SK-N-SH treated with all-trans-retinoic acid at 6 μM for 48 hours (cell line): ENCODE data around the gene SPATA18.

Source experiments
- ARNTL ChIP-seq: fragments of 450-650 bp; formaldehyde crosslinking; IDR thresholded peaks from 2 replicates; pipeline ENCODE4 v1.5.0; 2020; ENCODE audit warnings: low read depth, mild to moderate bottlenecking, moderate library complexity, borderline replicate concordance
- CSDC2 ChIP-seq: fragments of 250-450 bp; sonication (Bioruptor Pico); IDR thresholded peaks from 2 replicates; pipeline ENCODE4 v1.5.0; 2020; ENCODE audit warnings: mild to moderate bottlenecking, moderate library complexity
- RARB ChIP-seq: fragments of 250-450 bp; sonication (Bioruptor Pico); IDR thresholded peaks from 2 replicates; pipeline ENCODE4 v1.8.0; 2021; ENCODE audit warnings: mild to moderate bottlenecking, moderate library complexity
- TCF4 ChIP-seq: fragments of 250-450 bp; sonication (Bioruptor Pico); IDR thresholded peaks from 2 replicates; pipeline ENCODE4 v1.8.0; 2021; ENCODE audit warnings: mild to moderate bottlenecking, moderate library complexity, borderline replicate concordance
- TSHZ2 ChIP-seq: fragments of 250-450 bp; sonication (Bioruptor Pico); IDR thresholded peaks from 2 replicates; pipeline ENCODE4 v1.5.0; 2020; ENCODE audit warnings: mild to moderate bottlenecking, moderate library complexity
- ZFP3 ChIP-seq: fragments of 250-450 bp; sonication (Bioruptor Pico); IDR thresholded peaks from 2 replicates; pipeline ENCODE4 v1.5.0; 2020; ENCODE audit warnings: mild to moderate bottlenecking, moderate library complexity
- ZFP30 ChIP-seq: fragments of 450-650 bp; formaldehyde crosslinking; IDR thresholded peaks from 2 replicates; pipeline ENCODE4 v1.5.0; 2022; ENCODE audit warnings: mild to moderate bottlenecking, moderate library complexity
- ZNF8 ChIP-seq: fragments of 450-650 bp; formaldehyde crosslinking; IDR thresholded peaks from 2 replicates; pipeline ENCODE4 v1.5.0; 2020; ENCODE audit warnings: mild to moderate bottlenecking, moderate library complexity
- TF ChIP-seq, protein P1 (sequence below): fragments of 250-450 bp; sonication (Bioruptor Pico); IDR thresholded peaks from 2 replicates; pipeline ENCODE4 v1.8.0; 2020; ENCODE audit warnings: mild to moderate bottlenecking, moderate library complexity, borderline replicate concordance
- TF ChIP-seq, protein P2 (sequence below): fragments of 250-450 bp; sonication (Bioruptor Pico); IDR thresholded peaks from 2 replicates; pipeline ENCODE4 v1.5.1; 2020; ENCODE audit warnings: low read depth, mild to moderate bottlenecking, moderate library complexity
- TF ChIP-seq, protein P3 (sequence below): fragments of 250-450 bp; sonication (Bioruptor Pico); IDR thresholded peaks from 2 replicates; pipeline ENCODE4 v1.5.1; 2021; ENCODE audit warnings: mild to moderate bottlenecking, moderate library complexity

GRCh38 chr4:52012651-52013050, 38.5 kb upstream of the SPATA18 start:
- TF ChIP-seq, protein P1, sequence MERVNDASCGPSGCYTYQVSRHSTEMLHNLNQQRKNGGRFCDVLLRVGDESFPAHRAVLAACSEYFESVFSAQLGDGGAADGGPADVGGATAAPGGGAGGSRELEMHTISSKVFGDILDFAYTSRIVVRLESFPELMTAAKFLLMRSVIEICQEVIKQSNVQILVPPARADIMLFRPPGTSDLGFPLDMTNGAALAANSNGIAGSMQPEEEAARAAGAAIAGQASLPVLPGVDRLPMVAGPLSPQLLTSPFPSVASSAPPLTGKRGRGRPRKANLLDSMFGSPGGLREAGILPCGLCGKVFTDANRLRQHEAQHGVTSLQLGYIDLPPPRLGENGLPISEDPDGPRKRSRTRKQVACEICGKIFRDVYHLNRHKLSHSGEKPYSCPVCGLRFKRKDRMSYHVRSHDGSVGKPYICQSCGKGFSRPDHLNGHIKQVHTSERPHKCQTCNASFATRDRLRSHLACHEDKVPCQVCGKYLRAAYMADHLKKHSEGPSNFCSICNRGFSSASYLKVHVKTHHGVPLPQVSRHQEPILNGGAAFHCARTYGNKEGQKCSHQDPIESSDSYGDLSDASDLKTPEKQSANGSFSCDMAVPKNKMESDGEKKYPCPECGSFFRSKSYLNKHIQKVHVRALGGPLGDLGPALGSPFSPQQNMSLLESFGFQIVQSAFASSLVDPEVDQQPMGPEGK (CRISPR knock-in tag) = no peak
- TF ChIP-seq ARNTL (CRISPR knock-in tag) (no peak), ZFP3 (no peak), ZFP30 (CRISPR knock-in tag) (no peak), TSHZ2 (no peak), TCF4 (CRISPR knock-in tag) (no peak), RARB (CRISPR knock-in tag) (no peak), CSDC2 (no peak), ZNF8 (CRISPR knock-in tag) (no peak)
- TF ChIP-seq, protein P2, sequence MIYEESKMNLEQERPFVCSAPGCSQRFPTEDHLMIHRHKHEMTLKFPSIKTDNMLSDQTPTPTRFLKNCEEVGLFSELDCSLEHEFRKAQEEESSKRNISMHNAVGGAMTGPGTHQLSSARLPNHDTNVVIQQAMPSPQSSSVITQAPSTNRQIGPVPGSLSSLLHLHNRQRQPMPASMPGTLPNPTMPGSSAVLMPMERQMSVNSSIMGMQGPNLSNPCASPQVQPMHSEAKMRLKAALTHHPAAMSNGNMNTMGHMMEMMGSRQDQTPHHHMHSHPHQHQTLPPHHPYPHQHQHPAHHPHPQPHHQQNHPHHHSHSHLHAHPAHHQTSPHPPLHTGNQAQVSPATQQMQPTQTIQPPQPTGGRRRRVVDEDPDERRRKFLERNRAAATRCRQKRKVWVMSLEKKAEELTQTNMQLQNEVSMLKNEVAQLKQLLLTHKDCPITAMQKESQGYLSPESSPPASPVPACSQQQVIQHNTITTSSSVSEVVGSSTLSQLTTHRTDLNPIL (CRISPR knock-in tag) = no peak
- TF ChIP-seq, protein P3, sequence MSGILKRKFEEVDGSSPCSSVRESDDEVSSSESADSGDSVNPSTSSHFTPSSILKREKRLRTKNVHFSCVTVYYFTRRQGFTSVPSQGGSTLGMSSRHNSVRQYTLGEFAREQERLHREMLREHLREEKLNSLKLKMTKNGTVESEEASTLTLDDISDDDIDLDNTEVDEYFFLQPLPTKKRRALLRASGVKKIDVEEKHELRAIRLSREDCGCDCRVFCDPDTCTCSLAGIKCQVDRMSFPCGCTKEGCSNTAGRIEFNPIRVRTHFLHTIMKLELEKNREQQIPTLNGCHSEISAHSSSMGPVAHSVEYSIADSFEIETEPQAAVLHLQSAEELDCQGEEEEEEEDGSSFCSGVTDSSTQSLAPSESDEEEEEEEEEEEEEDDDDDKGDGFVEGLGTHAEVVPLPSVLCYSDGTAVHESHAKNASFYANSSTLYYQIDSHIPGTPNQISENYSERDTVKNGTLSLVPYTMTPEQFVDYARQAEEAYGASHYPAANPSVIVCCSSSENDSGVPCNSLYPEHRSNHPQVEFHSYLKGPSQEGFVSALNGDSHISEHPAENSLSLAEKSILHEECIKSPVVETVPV (CRISPR knock-in tag) = no peak
